Mononuclear cell (primary cell): Measurements from ENCODE around the gene RPS13. TPM values are rescaled to one million over a fixed set of nuclear protein-coding genes. Genes with fewer than 3 reads are reported as not detected.
"Not testable (repeated sequence)": the region's sequence is repeated elsewhere in the genome, so short reads cannot be mapped to it uniquely, and the experiment has no call there.

ENCODE experiments used
- H3K27me3 ChIP-seq: 2 replicates; pipeline ENCODE4 v1.6.0; 2011; ENCODE audit warnings: low read length, control low read depth; ENCODE audit not compliant: insufficient read depth
- H3K4me1 ChIP-seq: 2 replicates; pipeline ENCODE4 v1.5.1; 2011; ENCODE audit warnings: mild to moderate bottlenecking, low read length, control low read depth; ENCODE audit not compliant: insufficient read depth
- H3K4me3 ChIP-seq: 2 replicates; pipeline ENCODE4 v1.5.1; 2011; ENCODE audit warnings: mild to moderate bottlenecking, low read length, moderate library complexity
- H3K9me3 ChIP-seq: 2 replicates; pipeline ENCODE4 v1.5.1; 2011; ENCODE audit warnings: low read depth, mild to moderate bottlenecking, control low read depth, low read length
- total RNA-seq: library from RNA; depleted of rRNA; stranded (reverse); fragments of >200 nt; gene quantifications from one replicate; pipeline ENCODE4 v1.2.3, GENCODE V29; 2012

RPS13 gene
- total RNA-seq, 1 donor, result 2,085 TPM

DNA sequence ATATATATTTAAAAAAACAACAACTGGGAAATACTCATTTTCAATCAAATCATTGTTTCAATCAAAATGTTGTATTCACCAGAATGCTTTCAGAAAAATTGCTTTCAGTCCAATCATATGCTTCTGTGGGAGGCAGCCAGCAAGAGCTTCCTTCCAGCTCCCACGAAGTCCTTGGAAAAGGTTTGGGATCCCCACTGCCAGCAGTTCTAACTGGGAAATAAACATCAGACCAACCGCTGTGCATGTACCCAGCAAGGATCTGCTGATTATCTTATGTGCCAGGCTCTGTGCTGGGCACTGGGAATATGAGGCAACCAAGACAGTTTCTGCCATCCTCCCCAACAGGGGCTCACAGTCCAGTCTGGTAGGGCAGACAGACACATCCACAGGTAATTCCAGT is 10.8 kb downstream of the RPS13 start:
- Histone ChIP-seq H3K27me3 (no peaks in the 10 kb centered on the region), H3K4me1 (no peaks in the 10 kb centered on the region), H3K9me3 (no peaks in the 10 kb centered on the region), H3K4me3 (no peak overlapping the region)

DNA sequence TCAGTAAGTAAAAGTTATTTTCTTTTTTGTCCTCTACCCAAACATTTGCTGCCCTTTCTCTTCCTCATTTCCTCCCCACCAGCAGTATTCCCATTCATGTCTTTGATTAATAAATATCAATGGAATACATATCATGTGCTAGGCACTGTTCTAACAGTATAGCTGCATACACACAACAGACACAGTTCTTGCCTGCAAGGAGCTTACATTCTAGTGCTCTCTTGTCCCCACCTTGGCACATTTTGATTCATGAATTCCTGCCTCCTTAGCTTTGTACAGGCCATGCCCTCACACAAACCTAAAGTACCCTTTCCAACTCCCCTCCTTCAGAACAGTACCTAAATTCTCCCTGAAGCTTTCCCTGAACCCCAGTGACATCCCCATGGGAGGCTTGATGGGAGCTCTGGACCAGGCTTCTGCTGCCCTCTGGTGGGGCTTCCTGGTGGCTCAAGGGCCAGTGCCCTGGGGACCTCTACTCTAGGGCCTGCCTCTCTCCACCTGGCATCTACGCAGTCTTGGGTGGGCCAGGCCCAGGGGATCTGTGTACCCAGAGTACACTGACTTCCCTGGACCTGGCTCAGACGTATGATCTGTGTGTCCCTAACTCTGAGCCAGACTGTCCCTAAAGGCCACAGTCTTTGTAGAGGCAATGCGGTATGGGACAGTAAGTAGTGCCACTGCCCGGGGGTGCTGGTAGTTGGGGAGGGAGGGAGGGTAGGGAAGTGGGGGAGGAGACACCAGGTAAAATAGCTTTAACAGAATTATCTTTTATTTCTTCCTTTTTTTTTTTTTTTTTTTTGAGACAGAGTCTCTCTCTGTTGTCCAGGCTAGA is 14.1 kb downstream of the RPS13 start:
- H3K9me3 ChIP-seq, result no peaks in the 10 kb centered on the region
- H3K4me1 ChIP-seq, result no peaks in the 10 kb centered on the region
- no peaks in the 10 kb centered on the region for H3K27me3 ChIP-seq
- H3K4me3 ChIP-seq, result no peak overlapping the region

DNA sequence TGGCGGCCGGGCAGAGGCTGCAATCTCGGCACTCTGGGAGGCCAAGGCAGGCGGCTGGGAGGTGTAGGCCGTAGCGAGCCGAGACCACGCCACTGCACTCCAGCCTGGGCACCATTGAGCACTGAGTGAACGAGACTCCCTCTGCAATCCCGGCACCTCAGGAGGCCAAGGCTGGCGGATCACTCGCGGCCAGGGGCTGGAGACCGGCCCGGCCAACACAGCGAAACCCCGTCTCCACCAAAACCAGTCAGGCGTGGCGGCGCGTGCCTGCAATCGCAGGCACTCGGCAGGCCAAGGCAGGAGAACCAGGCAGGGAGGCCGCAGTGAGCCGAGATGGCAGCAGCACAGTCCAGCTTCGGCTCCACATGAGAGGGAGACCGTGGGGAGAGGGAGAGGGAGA is 26.3 kb downstream of the RPS13 start:
- H3K4me1 ChIP-seq, H3K27me3 ChIP-seq, H3K4me3 ChIP-seq, H3K9me3 ChIP-seq: not testable (repeated sequence)

DNA sequence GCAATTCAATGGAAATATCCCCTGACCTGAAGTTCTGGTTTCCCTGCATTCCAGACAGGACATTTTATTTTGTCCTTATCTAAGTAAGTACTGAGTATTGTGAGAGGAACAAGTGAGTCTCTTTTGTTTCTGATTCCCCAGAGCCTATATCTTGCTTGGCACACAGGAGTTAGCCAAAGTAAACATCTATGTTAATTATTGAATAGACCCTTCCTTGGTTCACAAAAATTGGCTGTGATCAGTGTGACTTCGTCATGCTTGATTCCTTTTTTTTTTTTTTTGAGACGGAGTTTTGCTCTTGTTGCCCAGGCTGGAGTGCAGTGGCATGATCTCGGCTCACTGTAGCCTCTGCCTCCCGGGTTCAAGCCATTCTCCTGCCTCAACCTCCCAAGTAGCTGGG is 29.0 kb downstream of the RPS13 start:
- H3K4me3 ChIP-seq, H3K27me3 ChIP-seq, H3K9me3 ChIP-seq, H3K4me1 ChIP-seq: not testable (repeated sequence)

DNA sequence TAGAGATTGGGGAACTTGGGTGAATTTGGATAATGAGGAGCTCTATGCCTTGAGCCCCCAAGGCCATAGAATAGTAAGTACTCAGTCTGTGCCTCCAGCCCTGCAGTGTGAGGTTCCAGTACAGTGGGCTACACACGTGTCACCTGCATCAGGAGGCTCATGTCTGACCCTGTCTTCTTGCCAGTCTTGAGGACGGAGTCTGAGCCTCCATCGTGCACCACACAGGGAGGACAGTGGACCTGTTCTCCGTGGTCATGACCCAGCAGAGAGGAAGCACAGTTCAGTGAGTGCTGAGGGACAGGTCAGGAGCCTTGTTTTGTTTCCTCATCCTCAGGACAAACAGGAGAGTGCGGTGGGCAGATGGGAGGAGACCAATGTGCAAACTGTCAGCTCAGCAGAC is 30.8 kb downstream of the RPS13 start:
- Histone ChIP-seq H3K27me3 (no peaks in the 10 kb centered on the region), H3K9me3 (no peaks in the 10 kb centered on the region), H3K4me3 (no peak overlapping the region), H3K4me1 (no peaks in the 10 kb centered on the region)

DNA sequence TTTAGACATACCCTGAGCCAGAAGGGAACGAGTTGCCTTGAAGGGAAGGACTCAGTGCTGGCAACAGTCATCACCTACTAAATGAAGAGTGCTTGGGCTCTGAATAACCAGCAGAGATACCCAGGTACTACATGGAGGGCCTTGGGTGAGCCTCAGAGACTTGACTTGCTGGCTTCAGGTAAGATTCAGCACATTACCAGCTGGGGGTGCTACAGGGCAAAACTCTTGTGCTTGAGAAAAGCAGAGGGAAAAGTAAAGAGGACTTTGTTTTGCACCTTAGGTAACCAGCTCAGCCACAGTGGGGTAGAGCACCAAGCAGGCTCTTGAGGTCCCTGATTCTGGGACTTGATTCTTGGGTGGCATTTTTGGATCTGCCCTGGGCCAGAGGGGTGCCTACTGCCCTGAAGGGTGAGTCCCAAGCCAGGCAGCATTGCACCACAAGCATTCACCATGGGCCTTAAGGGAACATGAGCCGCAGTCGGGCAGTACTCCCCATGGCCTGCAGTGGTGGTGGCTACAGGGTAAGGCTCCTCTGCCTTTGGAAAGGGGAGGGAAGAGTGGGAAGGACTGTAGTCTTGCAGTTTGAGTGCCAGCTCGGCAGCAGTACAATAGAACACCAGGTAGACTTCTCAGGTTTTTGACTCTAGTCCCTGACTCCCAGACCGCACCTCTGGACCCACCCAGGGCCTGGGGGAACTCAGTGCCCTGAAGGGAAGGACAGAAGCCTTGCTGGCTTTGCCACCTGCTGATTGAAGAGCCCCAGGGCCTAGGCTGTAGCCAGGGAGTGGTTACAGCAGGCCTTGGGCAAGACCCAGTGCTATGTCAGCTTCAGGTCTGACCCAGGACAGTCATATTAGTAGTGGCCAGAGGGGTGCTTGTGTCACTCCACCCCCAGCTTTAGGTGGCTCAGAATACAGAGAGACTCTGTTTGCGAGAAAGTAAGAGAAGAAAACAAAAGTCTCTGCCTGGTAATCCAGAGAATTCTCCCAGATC is 40.5 kb downstream of the RPS13 start:
- no peak overlapping the region for H3K4me3 ChIP-seq
- H3K9me3 ChIP-seq, result no peaks in the 10 kb centered on the region
- no peaks in the 10 kb centered on the region for H3K27me3 ChIP-seq
- no peaks in the 10 kb centered on the region for H3K4me1 ChIP-seq

DNA sequence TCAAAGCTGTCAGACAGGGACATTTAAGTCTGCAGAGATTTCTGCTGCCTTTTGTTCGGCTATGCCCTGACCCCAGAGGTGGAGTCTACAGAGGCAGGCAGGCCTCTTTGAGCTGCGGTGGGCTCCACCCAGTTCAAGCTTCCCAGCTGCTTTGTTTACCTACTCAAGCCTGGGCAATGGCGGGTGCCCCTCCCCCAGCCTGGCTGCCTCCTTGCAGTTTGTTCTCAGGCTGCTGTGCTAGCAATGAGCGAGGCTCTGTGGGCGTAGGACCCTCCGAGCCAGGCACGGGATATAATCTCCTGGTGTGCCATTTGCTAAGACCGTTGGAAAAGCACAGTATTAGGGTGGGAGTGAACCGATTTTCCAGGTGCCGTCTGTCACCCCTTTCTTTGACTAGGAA is 43.4 kb downstream of the RPS13 start:
- not testable (repeated sequence) for H3K4me3 ChIP-seq, H3K9me3 ChIP-seq, H3K4me1 ChIP-seq, H3K27me3 ChIP-seq

DNA sequence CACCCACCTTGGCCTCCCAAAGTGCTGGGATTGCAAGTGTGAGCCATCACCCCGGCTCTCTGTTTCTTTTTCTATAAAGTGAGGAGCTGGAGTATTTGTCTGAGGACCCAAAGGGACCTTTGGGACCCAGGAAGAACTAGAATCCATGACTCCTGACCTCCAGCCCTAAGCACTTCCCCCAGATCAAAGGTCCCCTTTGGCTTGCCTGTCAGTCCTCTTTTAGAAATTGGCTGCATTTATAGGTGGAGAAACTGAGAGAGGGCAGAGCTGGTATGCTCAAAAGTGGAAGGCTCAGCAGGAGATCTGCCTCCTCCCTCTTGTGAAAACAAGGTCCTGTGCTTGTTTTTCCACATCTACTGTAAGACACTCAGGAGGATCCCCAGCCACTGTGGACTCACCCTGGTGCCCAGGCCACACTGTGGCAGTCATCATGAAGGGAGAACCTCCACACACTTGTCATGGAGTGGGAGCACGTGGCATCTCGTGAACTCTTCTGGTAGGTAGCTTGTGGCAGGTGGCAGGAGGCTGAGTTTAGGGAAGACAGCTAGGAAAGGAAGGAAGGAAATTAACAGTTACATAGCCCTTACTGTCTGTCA is 50.9 kb downstream of the RPS13 start:
- H3K27me3 ChIP-seq, result no peaks in the 10 kb centered on the region

DNA sequence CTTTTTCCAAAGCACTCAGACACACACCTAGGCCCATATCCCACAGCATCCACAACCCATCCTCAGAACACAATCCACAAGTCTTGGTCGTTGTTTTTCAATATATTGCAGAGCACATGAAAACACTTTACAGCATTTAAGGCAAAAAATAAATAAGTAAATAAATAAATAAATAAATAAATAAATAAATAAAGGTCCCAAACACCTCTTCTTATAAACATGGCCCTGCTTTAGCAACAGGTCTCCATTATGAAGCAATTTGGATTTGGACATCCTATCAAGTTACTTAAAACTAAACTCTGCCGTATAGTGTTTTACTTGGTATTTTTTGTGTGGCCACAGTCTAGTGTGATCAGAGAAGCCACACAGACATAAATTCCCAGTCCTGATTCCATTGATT is 52.5 kb downstream of the RPS13 start:
- H3K4me3 ChIP-seq, result no peak overlapping the region
- no peaks in the 10 kb centered on the region for H3K9me3 ChIP-seq
- H3K4me1 ChIP-seq, result no peaks in the 10 kb centered on the region
- no peaks in the 10 kb centered on the region for H3K27me3 ChIP-seq

More for the DNA sequence above, 50.9 kb downstream of the RPS13 start:
- no peak overlapping the region for H3K4me3 ChIP-seq
- H3K4me1 ChIP-seq, result no peaks in the 10 kb centered on the region
- H3K9me3 ChIP-seq, result no peaks in the 10 kb centered on the region

Other genes with a start within 250 kb of the RPS13 start
- gene PLEKHA7, start 63.3 kb downstream of the RPS13 start, total RNA-seq, result 1.7 TPM
- gene PIK3C2A, start 130.3 kb upstream of the RPS13 start, total RNA-seq, result 44.9 TPM
- 69.1 TPM for gene NUCB2, start 199.1 kb upstream of the RPS13 start, total RNA-seq